Keratinocyte (primary cell): ENCODE measurements around the gene INPP5K. TPM values are rescaled to one million over a fixed set of nuclear protein-coding genes. Genes with fewer than 3 reads are reported as not detected.
"Not testable (repeated sequence)": the region's sequence is repeated elsewhere in the genome, so short reads cannot be mapped to it uniquely, and the experiment has no call there.

Experiments used
- DNase-seq: peaks from one replicate; pipeline ENCODE4 v3.0.0-alpha.2; 2011; ENCODE audit warnings: low read depth, missing footprints, low spot score
- FAIRE-seq: peaks from 2 replicates; lab custom pipeline; 2011; peaks lifted over from hg19 to GRCh38; lab: Jason Lieb, UNC
- H2AFZ ChIP-seq: 2 replicates; pipeline ENCODE4 v1.6.0; 2012; ENCODE audit warnings: low read length, control low read depth, inconsistent platforms; ENCODE audit not compliant: control insufficient read depth
- H3K27ac ChIP-seq: 2 replicates; pipeline ENCODE4 v1.5.1; 2011; ENCODE audit warnings: low read length; ENCODE audit not compliant: control insufficient read depth, insufficient read depth
- H3K27me3 ChIP-seq: 3 replicates; pipeline ENCODE4 v1.6.0; 2011; ENCODE audit warnings: low read length; ENCODE audit not compliant: control insufficient read depth, insufficient read depth; ENCODE audit errors: extremely low read depth
- H3K36me3 ChIP-seq, 2 experiments: 2 replicates in 1 of 2; 3 replicates in 1 of 2; pipeline ENCODE4 v1.5.1; 2011; ENCODE audit warnings: low read length in 2 of 2, mild to moderate bottlenecking in 1 of 2; ENCODE audit not compliant: control insufficient read depth in 2 of 2, insufficient read depth in 2 of 2; ENCODE audit errors: extremely low read depth in 1 of 2
- H3K4me1 ChIP-seq: 3 replicates; pipeline ENCODE4 v1.5.1; 2011; ENCODE audit warnings: low read length; ENCODE audit not compliant: control insufficient read depth, insufficient read depth; ENCODE audit errors: extremely low read depth
- H3K4me2 ChIP-seq: 3 replicates; pipeline ENCODE4 v1.6.0; 2011; ENCODE audit warnings: low read depth, low read length; ENCODE audit not compliant: control insufficient read depth, insufficient read depth; ENCODE audit errors: extremely low read depth
- H3K4me3 ChIP-seq, 3 experiments: fragments of 200-600 bp in 1 of 3; sonication (generic) in 1 of 3; 2 replicates in 2 of 3; 3 replicates in 1 of 3; pipeline ENCODE4 v1.5.1; 2011 to 2016; ENCODE audit warnings: low read length in 3 of 3, mild to moderate bottlenecking in 3 of 3, control low read depth in 2 of 3, inconsistent platforms in 1 of 3, low read depth in 1 of 3, mixed read lengths in 1 of 3, mixed run types in 1 of 3, moderate library complexity in 1 of 3; ENCODE audit not compliant: control insufficient read depth in 2 of 3, insufficient read depth in 2 of 3; ENCODE audit errors: extremely low read depth in 1 of 3
- H3K79me2 ChIP-seq: 2 replicates; pipeline ENCODE4 v1.6.0; 2012; ENCODE audit warnings: low read length; ENCODE audit not compliant: control insufficient read depth, insufficient read depth
- H3K9ac ChIP-seq: 3 replicates; pipeline ENCODE4 v1.6.0; 2011; ENCODE audit warnings: low read length; ENCODE audit not compliant: control insufficient read depth, insufficient read depth; ENCODE audit errors: extremely low read depth
- H3K9me1 ChIP-seq: 3 replicates; pipeline ENCODE4 v1.6.0; 2011; ENCODE audit warnings: low read length; ENCODE audit not compliant: control insufficient read depth, insufficient read depth; ENCODE audit errors: extremely low read depth
- H3K9me3 ChIP-seq: 2 replicates; pipeline ENCODE4 v1.5.1; 2012; ENCODE audit warnings: low read depth, low read length; ENCODE audit not compliant: control insufficient read depth
- H4K20me1 ChIP-seq: 3 replicates; pipeline ENCODE4 v1.6.0; 2011; ENCODE audit warnings: low read length; ENCODE audit not compliant: control insufficient read depth, insufficient read depth; ENCODE audit errors: extremely low read depth
- CTCF ChIP-seq, 3 experiments: IDR thresholded peaks in 1 of 3; conservative IDR thresholded peaks in 1 of 3; optimal IDR thresholded peaks in 1 of 3; 2 replicates in 2 of 3; 3 replicates in 1 of 3; pipeline versions ENCODE3 to v1.5.1; 2011; ENCODE audit warnings: low read length in 3 of 3, mild to moderate bottlenecking in 3 of 3, moderate library complexity in 2 of 3, control low read depth in 1 of 3, inconsistent platforms in 1 of 3; ENCODE audit not compliant: insufficient read depth in 2 of 3; ENCODE audit errors: extremely low read depth in 1 of 3
- EZH2 ChIP-seq: IDR thresholded peaks from one replicate; pipeline ENCODE4 v1.6.1; 2012; ENCODE audit warnings: inconsistent platforms, mild to moderate bottlenecking, low read length, moderate library complexity
- dilution Hi-C: fragments of 300-500 bp; cut with MboI; formaldehyde crosslinking; loops from one replicate; pipeline ENCODE4 v1.7.0; 2020; ENCODE audit warnings: low sequenced_read_pairs; ENCODE audit not compliant: extremely low pct_ligation_motif_present
- polyA plus RNA-seq, 5 experiments: library from polyadenylated mRNA; depleted of rRNA in 3 of 5; stranded (reverse) in 3 of 5; stranded (forward) in 1 of 5; unstranded in 1 of 5; fragments of >200 nt; gene quantifications; 1 replicate in 1 of 5; 2 replicates in 3 of 5; 3 replicates in 1 of 5; pipeline versions ENCODE4 v1.2.1 to v1.2.3, GENCODE V29; 2011 to 2012; ENCODE audit warnings: missing spikeins in 2 of 5, low read depth in 1 of 5, low replicate concordance in 1 of 5

Gene INPP5K
- polyA plus RNA-seq, 1 donor (not counting 4 experiments of a cell fraction or from before 2014, with no cell fraction given) = 23.0 TPM

GRCh38 chr17:1563786-1564613 lies 47.6 kb upstream of the INPP5K start:
- H3K4me1 ChIP-seq = peaks cover 10% of the 10 kb centered on the region
- TF ChIP-seq EZH2 = no peak
- TF ChIP-seq CTCF (optimal IDR thresholded peaks at IDR 0.05 in 1 of 3, IDR thresholded peaks at IDR 0.05 in 1 of 3, conservative IDR thresholded peaks at IDR 0.05 in 1 of 3; ENCODE audit: extremely low read depth in 1 of 3, insufficient read depth in 2 of 3, low read length in 3 of 3) = no peak
- FAIRE-seq = no peak
- no peak overlapping the region for H3K4me3 ChIP-seq
- peaks cover 11% of the 10 kb centered on the region for H4K20me1 ChIP-seq
- H3K79me2 ChIP-seq = peaks cover 30% of the 10 kb centered on the region
- H3K9me1 ChIP-seq = no peaks in the 10 kb centered on the region
- peaks cover 0 to 5% of the 10 kb centered on the region in 2 experiments for H3K36me3 ChIP-seq
- H3K9me3 ChIP-seq = no peaks in the 10 kb centered on the region
- H3K27ac ChIP-seq = no peak overlapping the region
- H3K9ac ChIP-seq = no peak overlapping the region
- DNase-seq = no peak
- dilution Hi-C loops = no loop called here
- H2AFZ ChIP-seq = no peak overlapping the region
- H3K4me2 ChIP-seq = no peak overlapping the region
- H3K27me3 ChIP-seq = peaks cover 3% of the 10 kb centered on the region

GRCh38 chr17:1563471-1563785 lies 47.0 kb upstream of the INPP5K start:
- not testable (repeated sequence) for H3K4me2 ChIP-seq

More at GRCh38 chr17:1563471-1563785, 47.0 kb upstream of the INPP5K start:
- H3K9ac ChIP-seq, dilution Hi-C loops, FAIRE-seq, DNase-seq, H3K36me3 ChIP-seq, H3K4me3 ChIP-seq, H3K27me3 ChIP-seq, H3K9me1 ChIP-seq, H3K27ac ChIP-seq, H2AFZ ChIP-seq, H3K9me3 ChIP-seq: not testable (repeated sequence)
- peaks cover 35% of the 10 kb centered on the region for H3K79me2 ChIP-seq
- H3K4me1 ChIP-seq = peaks cover 10% of the 10 kb centered on the region
- H4K20me1 ChIP-seq = peaks cover 11% of the 10 kb centered on the region
